HepG2 (cell line): ENCODE results near the gene RNPS1. TPM values are rescaled to one million over a fixed set of nuclear protein-coding genes. Genes with fewer than 3 reads are reported as not detected.

ENCODE experiments used
- ATAC-seq: fragments of 200-7000 bp; cut with Tn5 transposase; 3 replicates; pipeline ENCODE4 v1.9.1; 2020; ENCODE audit warnings: mild to moderate bottlenecking, moderate library complexity
- BruUV-seq: library from RNA; stranded (reverse); fragments of 400-500 nt; replicated peaks from 2 replicates; lab custom pipeline; 2021; lab: Mats Ljungman, UMichigan
- CTCF ChIA-PET: fragments of 300-600 bp; formaldehyde crosslinking; extraction: SDS; loops from one replicate; lab custom pipeline; 2021; ENCODE audit warnings: low total read pairs, inconsistent platforms, low intra/inter-chr PET ratio; lab: Yijun Ruan, JAX
- POLR2A ChIA-PET: fragments of 350-600 bp; sonication (Branson Sonifier 250); formaldehyde crosslinking; loops from one replicate; lab custom pipeline; 2020; ENCODE audit warnings: antibody characterized with exemption, inconsistent platforms; lab: Yijun Ruan, JAX
- DNase-seq: peaks from one replicate; pipeline ENCODE4 v3.0.0-alpha.2; 2015; ENCODE audit warnings: low spot score
- FAIRE-seq: peaks from 3 replicates; lab custom pipeline; 2011; peaks lifted over from hg19 to GRCh38; lab: Jason Lieb, UNC
- H2AFZ ChIP-seq: one replicate; pipeline ENCODE4 v1.6.1; 2011; ENCODE audit warnings: low read length, inconsistent platforms
- H3K27ac ChIP-seq: fragments of 300-600 bp; 3 replicates; pipeline ENCODE4 v1.8.0; 2011; ENCODE audit warnings: mixed run types, mild to moderate bottlenecking, mixed read lengths, low read length, inconsistent platforms; ENCODE audit not compliant: insufficient read depth; ENCODE audit errors: extremely low read length
- H3K27me3 ChIP-seq, 2 experiments: fragments of 200-600 bp in 1 of 2; 2 replicates in 1 of 2; 3 replicates in 1 of 2; pipeline versions ENCODE4 v1.6.0 to v1.8.0; 2011; ENCODE audit warnings: low read length in 2 of 2, mild to moderate bottlenecking in 2 of 2, moderate library complexity in 2 of 2, inconsistent platforms in 1 of 2; ENCODE audit not compliant: insufficient read depth in 2 of 2, control insufficient read depth in 1 of 2
- H3K36me3 ChIP-seq, 2 experiments: fragments of 200-600 bp in 1 of 2; replicated peaks in 1 of 2; 2 replicates in 1 of 2; 3 replicates in 1 of 2; pipeline versions ENCODE4 v1.5.1 to v1.8.0; 2011; ENCODE audit warnings: low read length in 2 of 2, inconsistent platforms in 1 of 2; ENCODE audit not compliant: insufficient read depth in 2 of 2, control insufficient read depth in 1 of 2
- H3K4me1 ChIP-seq: 2 replicates; pipeline ENCODE4 v1.5.1; 2012; ENCODE audit warnings: low read length, inconsistent platforms; ENCODE audit not compliant: insufficient read depth
- H3K4me2 ChIP-seq: 2 replicates; pipeline ENCODE4 v1.6.0; 2011; ENCODE audit warnings: low read depth, low read length, inconsistent platforms
- H3K4me3 ChIP-seq, 3 experiments: fragments of 200-600 bp in 1 of 3; sonication (generic), shearing (Covaris generic) in 1 of 3; replicated peaks in 1 of 3; 2 replicates each; pipeline ENCODE4 v1.5.1; 2011 to 2016; ENCODE audit warnings: low read length in 3 of 3, inconsistent platforms in 2 of 3, low read depth in 2 of 3, mild to moderate bottlenecking in 2 of 3, control low read depth in 1 of 3, mixed read lengths in 1 of 3; ENCODE audit not compliant: insufficient read depth in 1 of 3
- H3K79me2 ChIP-seq: one replicate; pipeline ENCODE4 v1.6.1; 2011; ENCODE audit warnings: low read length, inconsistent platforms; ENCODE audit not compliant: insufficient read depth
- H3K9ac ChIP-seq: 2 replicates; pipeline ENCODE4 v1.6.0; 2011; ENCODE audit warnings: mild to moderate bottlenecking, low read depth, low read length, inconsistent platforms; ENCODE audit not compliant: insufficient read depth
- H3K9me3 ChIP-seq: 2 replicates; pipeline ENCODE4 v1.5.1; 2012; ENCODE audit warnings: mild to moderate bottlenecking, low read length
- H4K20me1 ChIP-seq: 2 replicates; pipeline ENCODE4 v1.6.0; 2011; ENCODE audit warnings: inconsistent platforms, mild to moderate bottlenecking, low read length, moderate library complexity; ENCODE audit not compliant: insufficient read depth
- JUN ChIP-seq: sonication (generic); formaldehyde crosslinking; IDR thresholded peaks from 2 replicates; pipeline ENCODE4 v1.4.0; 2020; ENCODE audit warnings: mild to moderate bottlenecking, missing genetic modification reagents
- KLF9 ChIP-seq: IDR thresholded peaks from 2 replicates; pipeline ENCODE4 v1.6.1; 2016; ENCODE audit warnings: low read depth
- MLLT10 ChIP-seq: sonication (generic); formaldehyde crosslinking; IDR thresholded peaks from 2 replicates; pipeline ENCODE4 v1.4.0; 2020; ENCODE audit warnings: missing genetic modification reagents
- TMF1 ChIP-seq: sonication (generic); formaldehyde crosslinking; IDR thresholded peaks from 2 replicates; pipeline ENCODE4 v1.8.1; 2022; ENCODE audit warnings: low read depth, missing genetic modification reagents
- ZNF121 ChIP-seq: sonication (generic); formaldehyde crosslinking; IDR thresholded peaks from 2 replicates; pipeline ENCODE4 v1.5.0; 2020; ENCODE audit warnings: mild to moderate bottlenecking, missing genetic modification reagents
- ZNF879 ChIP-seq: sonication (generic); formaldehyde crosslinking; IDR thresholded peaks from 2 replicates; pipeline ENCODE4 v1.8.1; 2023; ENCODE audit warnings: missing genetic modification reagents
- WGBS: methylation state at CpG from one replicate; pipeline ENCODE4 v1.1.6; 2017; ENCODE audit warnings: low lambda C conversion rate; 5-methylcytosine and 5-hydroxymethylcytosine counted together
- in situ Hi-C: cut with HindIII; loops from 2 replicates; pipeline ENCODE4 v1.10.0; 2017; ENCODE audit warnings: low pct_unique_long_range_greater_than_20kb; ENCODE audit not compliant: extremely low pct_ligation_motif_present
- intact Hi-C: fragments of 100-400 bp; cut with micrococcal nuclease; formaldehyde crosslinking; loops from one replicate; pipeline ENCODE4 v1.10.0; 2022; ENCODE audit not compliant: unreplicated experiment
- polyA plus RNA-seq, 8 experiments: library from polyadenylated mRNA; depleted of rRNA in 3 of 8; stranded (reverse) in 7 of 8; unstranded in 1 of 8; fragments of >200 nt; fragmentation: Illumina TruSeq in 4 of 8; extraction: Trizol in 4 of 8; gene quantifications; 2 replicates each; pipeline versions ENCODE4 v1.2.1 to v1.2.3, GENCODE V29; 2011 to 2016; ENCODE audit warnings: low read depth in 4 of 8, missing spikeins in 1 of 8, mixed read lengths in 1 of 8; ENCODE audit not compliant: insufficient read depth in 1 of 8
- total RNA-seq, 5 experiments: library from RNA; depleted of rRNA; stranded (reverse); fragments of >200 nt; fragmentation: Illumina TruSeq; extraction: Trizol; gene quantifications; 2 replicates each; pipeline ENCODE4 v1.2.3, GENCODE V29; 2016; ENCODE audit warnings: low read depth in 1 of 5
- TF ChIP-seq, protein P1 (sequence below): sonication (generic); formaldehyde crosslinking; IDR thresholded peaks from 2 replicates; pipeline ENCODE4 v1.4.0; 2020; ENCODE audit warnings: missing genetic modification reagents
- TF ChIP-seq, protein P2 (sequence below): sonication (generic); formaldehyde crosslinking; IDR thresholded peaks from 2 replicates; pipeline ENCODE4 v1.4.0; 2020; ENCODE audit warnings: mild to moderate bottlenecking, low read depth, missing genetic modification reagents
- TF ChIP-seq, protein P3 (sequence below): sonication (generic); formaldehyde crosslinking; IDR thresholded peaks from 2 replicates; pipeline ENCODE4 v1.5.0; 2020; ENCODE audit warnings: mild to moderate bottlenecking, missing genetic modification reagents

Gene RNPS1
- total and polyA plus RNA-seq, 2 of the 13 experiments (the other 11 are each of a cell fraction or from before 2014, with no cell fraction given) = 126 to 133 TPM

DNA sequence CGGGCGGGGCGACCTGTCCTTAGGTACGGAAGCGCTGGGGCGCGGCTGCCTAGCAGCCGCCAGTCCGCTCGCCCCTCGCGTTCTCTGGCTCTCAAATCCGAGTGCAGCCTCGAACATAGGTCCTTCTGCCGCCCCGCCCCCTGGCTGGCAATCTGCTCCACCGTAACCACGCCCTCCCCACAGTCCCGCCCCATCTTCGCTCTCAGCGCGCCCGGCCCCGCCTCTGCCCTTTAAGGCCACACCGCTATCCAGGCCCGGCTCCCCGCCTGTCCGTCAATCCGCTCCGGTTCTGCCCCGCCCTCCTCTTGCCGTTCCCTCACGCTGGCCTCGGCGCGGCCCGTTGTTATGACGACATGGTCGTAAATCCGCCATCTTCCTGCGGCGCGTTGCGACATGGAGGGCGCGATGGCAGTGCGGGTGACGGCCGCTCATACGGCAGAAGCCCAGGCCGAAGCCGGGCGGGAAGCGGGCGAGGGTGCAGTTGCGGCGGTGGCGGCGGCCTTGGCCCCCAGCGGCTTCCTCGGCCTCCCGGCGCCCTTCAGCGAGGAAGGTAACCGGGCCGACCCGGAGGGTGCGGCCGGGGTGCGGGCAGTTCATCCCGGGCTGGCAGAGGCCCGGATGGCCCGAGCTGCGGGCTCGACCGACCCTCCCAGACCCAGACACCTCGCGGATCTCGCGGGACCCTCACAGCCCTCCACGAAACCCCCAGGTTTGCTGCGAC, 44.5 kb downstream of the RNPS1 start, which contains the start of gene E4F1 (continued):
- TF ChIP-seq MLLT10 (CRISPR knock-in tag) = no peak
- no peak; the same call in 1 of the 2 replicates for TF ChIP-seq TMF1
- TF ChIP-seq, protein P1, sequence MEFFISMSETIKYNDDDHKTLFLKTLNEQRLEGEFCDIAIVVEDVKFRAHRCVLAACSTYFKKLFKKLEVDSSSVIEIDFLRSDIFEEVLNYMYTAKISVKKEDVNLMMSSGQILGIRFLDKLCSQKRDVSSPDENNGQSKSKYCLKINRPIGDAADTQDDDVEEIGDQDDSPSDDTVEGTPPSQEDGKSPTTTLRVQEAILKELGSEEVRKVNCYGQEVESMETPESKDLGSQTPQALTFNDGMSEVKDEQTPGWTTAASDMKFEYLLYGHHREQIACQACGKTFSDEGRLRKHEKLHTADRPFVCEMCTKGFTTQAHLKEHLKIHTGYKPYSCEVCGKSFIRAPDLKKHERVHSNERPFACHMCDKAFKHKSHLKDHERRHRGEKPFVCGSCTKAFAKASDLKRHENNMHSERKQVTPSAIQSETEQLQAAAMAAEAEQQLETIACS (CRISPR knock-in tag) = peak; percentile 43

DNA sequence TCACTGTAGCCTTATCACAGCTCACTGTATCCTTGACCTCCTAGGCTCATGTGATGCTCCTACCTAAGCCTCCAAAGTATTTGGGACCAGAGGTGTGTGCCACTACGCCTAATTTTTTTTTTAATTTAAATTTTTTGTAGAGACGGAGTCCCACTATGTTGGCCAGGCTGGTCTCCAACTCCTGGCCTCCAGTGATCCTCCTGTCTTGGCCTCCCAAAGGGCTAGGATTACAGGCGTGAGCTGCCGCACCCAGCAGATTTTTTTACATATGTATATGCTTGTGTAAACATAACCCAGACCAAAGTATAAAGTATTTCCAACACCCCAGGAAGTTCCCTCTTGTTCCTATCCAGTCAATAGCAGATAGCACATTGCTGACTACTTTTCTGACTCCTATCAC, 51.6 kb downstream of the RNPS1 start:
- ChIA-PET CTCF (no interaction called here), POLR2A (interaction anchor here (0.6 to 3.0 kb wide), 5 partner anchors 9 to 35 kb away, joined by 3 to 26 read pairs (median 4); partner anchors contain the start of gene ECI1)
- intact Hi-C loops = no loop called here
- no peak for DNase-seq
- Histone ChIP-seq H3K27me3 (no peaks in the 10 kb centered on the region; a peak in 1 of 5 replicates), H3K79me2 (peaks cover 20% of the 10 kb centered on the region), H4K20me1 (0 out of 2 replicates have a peak, but pooled peaks cover 3% of the 10 kb centered on the region), H3K4me2 (0 out of 2 replicates have a peak overlapping the region, but pooled peaks have one; percentile 2), H3K36me3 (peaks cover 2 to 7% of the 10 kb centered on the region in 2 experiments; a peak in 2 of 5 replicates), H3K9ac (no peak overlapping the region), H3K9me3 (no peaks in the 10 kb centered on the region), H3K4me1 (peaks cover 63% of the 10 kb centered on the region), H3K27ac (no peak overlapping the region), H3K4me3 (no peak overlapping the region), H2AFZ (no peak overlapping the region)
- in situ Hi-C loops = no loop called here
- FAIRE-seq = no peak
- no peak for ATAC-seq
- BruUV-seq = no TSS peak
- WGBS = 91% methylated on average over 4 of the region's 4 CpGs
- TF ChIP-seq JUN (CRISPR knock-in tag) = no peak
- TF ChIP-seq, protein P2, sequence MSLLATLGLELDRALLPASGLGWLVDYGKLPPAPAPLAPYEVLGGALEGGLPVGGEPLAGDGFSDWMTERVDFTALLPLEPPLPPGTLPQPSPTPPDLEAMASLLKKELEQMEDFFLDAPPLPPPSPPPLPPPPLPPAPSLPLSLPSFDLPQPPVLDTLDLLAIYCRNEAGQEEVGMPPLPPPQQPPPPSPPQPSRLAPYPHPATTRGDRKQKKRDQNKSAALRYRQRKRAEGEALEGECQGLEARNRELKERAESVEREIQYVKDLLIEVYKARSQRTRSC = no peak
- TF ChIP-seq, protein P3, sequence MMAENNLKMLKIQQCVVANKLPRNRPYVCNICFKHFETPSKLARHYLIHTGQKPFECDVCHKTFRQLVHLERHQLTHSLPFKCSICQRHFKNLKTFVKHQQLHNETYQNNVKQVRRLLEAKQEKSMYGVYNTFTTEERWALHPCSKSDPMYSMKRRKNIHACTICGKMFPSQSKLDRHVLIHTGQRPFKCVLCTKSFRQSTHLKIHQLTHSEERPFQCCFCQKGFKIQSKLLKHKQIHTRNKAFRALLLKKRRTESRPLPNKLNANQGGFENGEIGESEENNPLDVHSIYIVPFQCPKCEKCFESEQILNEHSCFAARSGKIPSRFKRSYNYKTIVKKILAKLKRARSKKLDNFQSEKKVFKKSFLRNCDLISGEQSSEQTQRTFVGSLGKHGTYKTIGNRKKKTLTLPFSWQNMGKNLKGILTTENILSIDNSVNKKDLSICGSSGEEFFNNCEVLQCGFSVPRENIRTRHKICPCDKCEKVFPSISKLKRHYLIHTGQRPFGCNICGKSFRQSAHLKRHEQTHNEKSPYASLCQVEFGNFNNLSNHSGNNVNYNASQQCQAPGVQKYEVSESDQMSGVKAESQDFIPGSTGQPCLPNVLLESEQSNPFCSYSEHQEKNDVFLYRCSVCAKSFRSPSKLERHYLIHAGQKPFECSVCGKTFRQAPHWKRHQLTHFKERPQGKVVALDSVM (CRISPR knock-in tag) = peak; percentile 98
- TF ChIP-seq KLF9 (CRISPR knock-in tag) = no peak
- no peak for TF ChIP-seq ZNF879 (CRISPR knock-in tag)
- peak; percentile 16; the same call in 1 of the 2 replicates for TF ChIP-seq ZNF121 (CRISPR knock-in tag)
